Measurements from ENCODE around the gene SGMS1.

The SGMS1 gene

DNA sequence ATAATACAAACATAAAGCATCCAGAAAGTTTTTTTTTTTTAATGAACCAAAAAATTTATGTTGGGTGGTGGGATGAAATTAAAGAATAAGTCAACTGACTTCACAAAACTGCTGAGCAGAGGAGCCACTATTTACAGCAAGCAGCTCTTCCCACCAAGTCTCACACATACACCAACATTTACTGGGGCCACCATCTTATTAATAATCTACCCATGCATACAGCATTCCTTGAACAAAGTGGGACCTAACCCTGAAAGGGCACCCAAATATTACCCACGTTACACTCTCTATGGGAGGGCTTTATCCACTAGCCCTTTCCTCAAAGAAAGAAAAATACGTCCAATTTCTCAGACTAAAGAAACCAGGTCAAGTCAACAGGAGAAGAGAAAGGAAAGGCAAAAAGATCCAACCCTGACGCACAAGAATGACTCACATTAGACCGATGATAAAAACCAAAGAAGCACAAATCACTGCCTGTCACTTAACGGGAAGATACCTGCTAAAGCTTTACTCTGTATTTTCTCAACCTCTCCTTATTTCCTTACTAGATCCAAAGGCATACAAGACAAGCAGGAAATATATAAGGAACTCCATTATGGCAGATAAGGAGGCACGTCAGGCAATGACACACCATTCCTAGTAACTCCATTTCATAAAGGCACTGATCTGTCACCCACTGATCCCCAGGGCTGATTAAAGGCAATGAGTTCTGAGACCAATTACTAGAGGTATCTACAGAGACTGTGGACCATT lies 230.6 kb downstream of the SGMS1 start:
- Histone ChIP-seq H3K27me3 (ENCODE audit: insufficient read depth, low read length) (no peaks in the 10 kb centered on the region), H3K9me3 (ENCODE audit: low read length) (no peaks in the 10 kb centered on the region), H3K9ac (ENCODE audit: low read length) (no peak overlapping the region), H3K4me1 (ENCODE audit: insufficient read depth, low read length, severe bottlenecking) (peaks cover 5% of the 10 kb centered on the region), H4K20me1 (ENCODE audit: insufficient read depth, low read length) (no peaks in the 10 kb centered on the region), H3K79me2 (ENCODE audit: insufficient read depth, low read length) (no peaks in the 10 kb centered on the region), H3K4me3 (ENCODE audit: low read depth, low read length, poor library complexity, severe bottlenecking) (no peak overlapping the region), H3K9me2 (ENCODE audit: low read depth, low read length) (no peaks in the 10 kb centered on the region), H3K27ac (ENCODE audit: low read depth, low read length, poor library complexity, severe bottlenecking) (no peak overlapping the region), H2AFZ (ENCODE audit: low read length) (no peak overlapping the region), H3F3A (ENCODE audit: insufficient read depth, low read length) (no peaks in the 10 kb centered on the region), H3K4me2 (ENCODE audit: low read length) (no peak overlapping the region), H3K36me3 (ENCODE audit: insufficient read depth, low read length) (no peaks in the 10 kb centered on the region)
- no peak for TF ChIP-seq EZH2 (IDR thresholded peaks at IDR 0.05; ENCODE audit: borderline replicate concordance, low read length)
- TF ChIP-seq, protein P1, sequence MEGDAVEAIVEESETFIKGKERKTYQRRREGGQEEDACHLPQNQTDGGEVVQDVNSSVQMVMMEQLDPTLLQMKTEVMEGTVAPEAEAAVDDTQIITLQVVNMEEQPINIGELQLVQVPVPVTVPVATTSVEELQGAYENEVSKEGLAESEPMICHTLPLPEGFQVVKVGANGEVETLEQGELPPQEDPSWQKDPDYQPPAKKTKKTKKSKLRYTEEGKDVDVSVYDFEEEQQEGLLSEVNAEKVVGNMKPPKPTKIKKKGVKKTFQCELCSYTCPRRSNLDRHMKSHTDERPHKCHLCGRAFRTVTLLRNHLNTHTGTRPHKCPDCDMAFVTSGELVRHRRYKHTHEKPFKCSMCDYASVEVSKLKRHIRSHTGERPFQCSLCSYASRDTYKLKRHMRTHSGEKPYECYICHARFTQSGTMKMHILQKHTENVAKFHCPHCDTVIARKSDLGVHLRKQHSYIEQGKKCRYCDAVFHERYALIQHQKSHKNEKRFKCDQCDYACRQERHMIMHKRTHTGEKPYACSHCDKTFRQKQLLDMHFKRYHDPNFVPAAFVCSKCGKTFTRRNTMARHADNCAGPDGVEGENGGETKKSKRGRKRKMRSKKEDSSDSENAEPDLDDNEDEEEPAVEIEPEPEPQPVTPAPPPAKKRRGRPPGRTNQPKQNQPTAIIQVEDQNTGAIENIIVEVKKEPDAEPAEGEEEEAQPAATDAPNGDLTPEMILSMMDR (IDR thresholded peaks at IDR 0.05; ENCODE audit: low read length) = no peak

GRCh38 chr10:50392426-50392825 lies 231.3 kb downstream of the SGMS1 start:
- H3K79me2 ChIP-seq (ENCODE audit: insufficient read depth, low read length) = no peaks in the 10 kb centered on the region
- H3K9me2 ChIP-seq (ENCODE audit: low read depth, low read length) = no peaks in the 10 kb centered on the region
- H3K4me2 ChIP-seq (ENCODE audit: low read length) = no peak overlapping the region
- TF ChIP-seq EZH2 (IDR thresholded peaks at IDR 0.05; ENCODE audit: borderline replicate concordance, low read length) = no peak
- TF ChIP-seq, protein P1 (IDR thresholded peaks at IDR 0.05; ENCODE audit: low read length) = no peak
- no peaks in the 10 kb centered on the region for H3K36me3 ChIP-seq (ENCODE audit: insufficient read depth, low read length)
- H3F3A ChIP-seq (ENCODE audit: insufficient read depth, low read length) = no peaks in the 10 kb centered on the region
- no peaks in the 10 kb centered on the region for H3K9me3 ChIP-seq (ENCODE audit: low read length)
- H4K20me1 ChIP-seq (ENCODE audit: insufficient read depth, low read length) = no peaks in the 10 kb centered on the region
- peaks cover 12% of the 10 kb centered on the region for H3K4me1 ChIP-seq (ENCODE audit: insufficient read depth, low read length, severe bottlenecking)
- no peak overlapping the region for H3K27ac ChIP-seq (ENCODE audit: low read depth, low read length, poor library complexity, severe bottlenecking)
- no peak overlapping the region for H3K4me3 ChIP-seq (ENCODE audit: low read depth, low read length, poor library complexity, severe bottlenecking)
- no peaks in the 10 kb centered on the region for H3K27me3 ChIP-seq (ENCODE audit: insufficient read depth, low read length)
- H2AFZ ChIP-seq (ENCODE audit: low read length) = no peak overlapping the region
- H3K9ac ChIP-seq (ENCODE audit: low read length) = no peak overlapping the region

- H3K4me1 ChIP-seq (ENCODE audit: insufficient read depth, low read length, severe bottlenecking) = peaks cover 12% of the 10 kb centered on the region
- H3K9me3 ChIP-seq (ENCODE audit: low read length) = no peaks in the 10 kb centered on the region
- no peak for TF ChIP-seq EZH2 (IDR thresholded peaks at IDR 0.05; ENCODE audit: borderline replicate concordance, low read length)
- TF ChIP-seq, protein P1 (IDR thresholded peaks at IDR 0.05; ENCODE audit: low read length) = no peak
- no peak overlapping the region for H3K4me3 ChIP-seq (ENCODE audit: low read depth, low read length, poor library complexity, severe bottlenecking)
- no peaks in the 10 kb centered on the region for H3K79me2 ChIP-seq (ENCODE audit: insufficient read depth, low read length)
- H3K36me3 ChIP-seq (ENCODE audit: insufficient read depth, low read length) = no peaks in the 10 kb centered on the region
- H3K4me2 ChIP-seq (ENCODE audit: low read length) = no peak overlapping the region
- no peaks in the 10 kb centered on the region for H4K20me1 ChIP-seq (ENCODE audit: insufficient read depth, low read length)
- H3K9ac ChIP-seq (ENCODE audit: low read length) = no peak overlapping the region
- no peaks in the 10 kb centered on the region for H3F3A ChIP-seq (ENCODE audit: insufficient read depth, low read length)
- H2AFZ ChIP-seq (ENCODE audit: low read length) = no peak overlapping the region
- no peak overlapping the region for H3K27ac ChIP-seq (ENCODE audit: low read depth, low read length, poor library complexity, severe bottlenecking)
- H3K27me3 ChIP-seq (ENCODE audit: insufficient read depth, low read length) = no peaks in the 10 kb centered on the region
- no peaks in the 10 kb centered on the region for H3K9me2 ChIP-seq (ENCODE audit: low read depth, low read length)
Observed at GRCh38 chr10:50390302-50390701, 233.5 kb downstream of the SGMS1 start.

All from OCI-LY1 (cell line).